Activated naive CD4-positive, alpha-beta T cell treated with anti-CD3 and anti-CD28 coated beads, Interleukin-2, amount 50 U/mL, for 16 hours (primary cell): ENCODE data around the gene LONP1.
"Not testable (repeated sequence)": the region's sequence is repeated elsewhere in the genome, so short reads cannot be mapped to it uniquely, and the experiment has no call there.

Experiments used
- DNase-seq: peaks from one replicate; pipeline ENCODE4 v3.0.0-alpha.2; 2020

The LONP1 gene

GRCh38 chr19:5711713-5712161 lies 8.2 kb downstream of the LONP1 start:
- no peak for DNase-seq

DNA sequence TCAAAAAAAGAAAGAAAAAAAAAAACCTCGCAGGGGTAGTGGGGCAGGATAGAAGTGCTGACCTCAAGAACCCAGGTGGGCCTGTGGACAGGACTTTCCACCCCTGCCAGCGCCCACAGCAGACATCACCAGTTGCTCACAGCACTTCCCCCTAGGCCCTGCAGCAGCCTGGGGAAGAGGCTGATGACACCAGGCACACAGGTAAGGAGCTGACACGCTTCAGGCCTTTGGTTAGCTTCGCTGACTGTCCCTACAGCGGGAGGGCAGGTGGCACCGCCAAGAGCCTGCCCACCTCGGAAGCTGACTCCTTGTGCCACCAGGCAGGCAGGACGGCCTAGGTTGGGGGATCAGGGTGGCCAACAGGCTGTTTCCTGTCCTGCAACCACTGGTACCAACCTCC lies 8.9 kb downstream of the LONP1 start:
- no peak for DNase-seq

- DNase-seq = no peak
These were observed 12.1 kb downstream of the LONP1 start for GRCh38 chr19:5707576-5708575.

GRCh38 chr19:5706876-5707573 lies 12.9 kb downstream of the LONP1 start:
- DNase-seq = no peak

GRCh38 chr19:5705552-5705951 lies 14.4 kb downstream of the LONP1 start:
- no peak for DNase-seq

DNA sequence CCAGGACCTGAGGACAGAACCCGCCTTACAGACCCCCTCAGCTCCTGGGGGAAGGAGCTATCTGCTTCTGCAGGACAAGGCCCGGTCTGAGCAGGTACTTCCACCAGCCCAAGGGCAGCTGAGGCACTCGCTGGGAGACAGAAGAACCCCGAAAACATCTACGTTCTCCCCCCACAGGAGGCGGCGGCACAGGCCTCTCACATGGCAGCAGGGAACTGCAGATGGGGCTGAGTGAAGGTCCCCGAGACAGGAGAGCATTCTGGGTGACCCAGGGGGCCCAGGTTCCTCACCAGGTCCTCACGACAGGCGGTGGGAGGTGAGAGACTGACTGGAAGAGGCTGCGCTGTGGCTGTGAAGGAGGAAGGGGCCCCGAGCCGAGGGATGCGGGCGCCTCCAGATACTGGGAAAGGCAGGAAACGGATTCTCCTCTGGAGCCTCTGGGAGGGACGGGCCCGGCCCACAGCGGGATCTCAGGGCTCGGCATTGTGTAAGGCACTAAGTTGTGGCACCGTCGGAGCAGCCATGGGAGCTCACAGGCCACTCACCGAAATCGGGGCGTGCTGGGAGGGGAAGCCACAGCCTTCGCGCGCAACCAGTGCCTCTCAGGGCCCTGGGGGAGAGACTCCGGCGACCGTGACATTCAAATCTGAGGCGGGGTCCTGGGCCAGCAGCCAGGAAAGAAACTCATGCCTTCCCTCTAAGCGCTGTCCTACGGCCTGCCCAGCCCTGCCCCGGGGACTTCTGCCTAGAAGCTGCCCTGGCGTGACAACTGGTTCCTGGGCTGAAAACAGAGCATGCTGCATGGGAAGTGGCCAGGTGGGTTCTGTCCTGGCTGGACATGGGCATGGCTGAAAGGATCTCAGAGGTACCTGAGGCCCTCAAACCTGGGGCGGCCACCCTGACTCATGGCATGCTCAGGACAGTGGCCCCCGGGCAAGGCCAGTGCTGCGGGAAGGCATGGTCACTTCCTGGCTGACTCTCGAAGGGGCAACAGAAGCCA lies 15.8 kb downstream of the LONP1 start:
- DNase-seq = no peak

DNA sequence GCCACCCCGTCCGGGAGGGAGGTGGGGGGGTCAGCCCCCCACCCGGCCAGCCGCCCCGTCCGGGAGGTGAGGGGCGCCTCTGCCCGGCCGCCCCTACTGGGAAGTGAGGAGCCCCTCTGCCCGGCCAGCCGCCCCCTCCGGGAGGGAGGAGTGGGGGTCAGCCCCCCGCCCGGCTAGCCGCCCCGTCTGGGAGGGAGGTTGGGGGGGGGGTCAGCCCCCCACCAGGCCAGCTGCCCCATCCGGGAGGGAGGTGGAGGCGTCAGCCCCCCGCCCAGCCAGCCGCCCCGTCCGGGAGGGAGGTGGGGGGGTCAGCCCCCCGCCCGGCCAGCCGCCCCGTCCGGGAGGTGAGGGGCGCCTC lies 17.9 kb downstream of the LONP1 start:
- not testable (repeated sequence) for DNase-seq

GRCh38 chr19:5700455-5701092 lies 19.4 kb downstream of the LONP1 start:
- DNase-seq = no peak

DNA sequence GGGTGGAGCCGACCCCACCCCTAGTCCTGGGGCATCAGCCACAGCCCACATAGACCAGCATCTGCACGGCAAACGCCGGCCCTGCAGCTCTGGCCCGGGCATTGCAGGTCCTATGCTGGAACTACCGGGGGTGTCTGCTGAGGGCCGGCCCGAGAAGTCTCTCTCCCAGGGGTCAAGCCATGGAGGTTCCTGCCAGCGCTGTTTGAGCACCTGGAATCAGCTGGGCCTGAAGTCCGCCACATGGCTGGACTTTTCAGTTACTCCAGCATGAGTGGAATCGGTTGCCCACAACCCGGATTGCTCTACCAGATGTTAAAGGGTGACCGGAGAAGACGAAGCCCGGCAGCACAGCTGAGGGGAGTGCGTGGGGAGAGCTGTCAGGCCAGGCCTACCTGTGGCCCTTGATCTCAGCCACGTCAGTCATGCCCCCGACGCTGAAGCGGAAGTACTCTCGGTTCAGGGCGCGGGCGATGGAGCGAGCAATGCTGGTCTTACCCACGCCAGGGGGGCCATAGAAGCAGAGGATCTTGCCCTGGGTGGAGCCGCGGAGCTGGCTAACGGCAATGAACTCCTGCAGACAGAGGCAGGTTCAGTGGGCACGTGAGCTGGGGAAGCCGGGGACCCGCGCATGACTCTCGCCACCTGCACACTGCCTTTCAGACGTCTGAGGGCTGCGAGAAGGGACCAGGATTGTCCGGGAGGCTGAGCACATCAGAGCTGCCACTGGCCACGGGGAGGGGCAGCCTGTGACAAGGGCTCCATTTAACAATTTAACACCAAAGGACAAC lies 21.1 kb downstream of the LONP1 start:
- DNase-seq = no peak

DNA sequence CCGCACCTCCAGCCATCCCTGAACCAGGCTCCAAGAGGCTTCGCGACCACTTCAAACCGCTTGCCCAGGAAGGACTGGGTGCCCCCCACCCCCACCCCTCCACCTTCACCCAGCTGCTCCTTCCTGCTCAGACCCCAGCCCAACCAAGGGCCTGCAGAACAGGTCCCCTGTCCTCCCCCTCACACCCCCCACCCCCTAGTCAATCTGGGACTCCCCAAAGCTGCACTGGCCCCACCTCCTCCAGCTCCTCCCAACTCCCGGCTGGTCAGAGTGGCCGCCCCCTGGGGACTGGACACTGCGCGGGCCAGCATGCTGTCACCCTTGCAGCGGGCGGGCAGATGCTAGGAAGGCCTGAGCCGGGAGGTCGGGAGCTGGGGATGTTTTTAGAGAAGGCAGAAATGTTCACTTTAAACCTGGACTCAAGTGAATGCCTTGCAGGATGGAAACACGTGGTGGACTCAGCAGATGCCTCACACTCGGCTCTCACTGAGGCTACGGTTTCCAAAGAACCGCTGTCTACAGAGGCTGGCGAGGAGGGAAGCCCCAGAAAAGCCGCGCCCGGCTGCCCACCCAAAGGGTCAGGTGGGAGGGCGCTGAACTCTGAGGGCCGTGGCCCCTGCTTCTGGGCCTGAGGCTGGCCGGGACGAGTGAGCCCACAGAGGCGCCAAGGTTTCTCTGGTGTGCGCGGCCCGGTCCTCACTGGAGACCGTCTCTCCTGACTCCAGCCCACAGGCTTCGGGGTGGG lies 21.9 kb downstream of the LONP1 start:
- no peak for DNase-seq

GRCh38 chr19:5697022-5697889 lies 22.7 kb downstream of the LONP1 start:
- DNase-seq = no peak

DNA sequence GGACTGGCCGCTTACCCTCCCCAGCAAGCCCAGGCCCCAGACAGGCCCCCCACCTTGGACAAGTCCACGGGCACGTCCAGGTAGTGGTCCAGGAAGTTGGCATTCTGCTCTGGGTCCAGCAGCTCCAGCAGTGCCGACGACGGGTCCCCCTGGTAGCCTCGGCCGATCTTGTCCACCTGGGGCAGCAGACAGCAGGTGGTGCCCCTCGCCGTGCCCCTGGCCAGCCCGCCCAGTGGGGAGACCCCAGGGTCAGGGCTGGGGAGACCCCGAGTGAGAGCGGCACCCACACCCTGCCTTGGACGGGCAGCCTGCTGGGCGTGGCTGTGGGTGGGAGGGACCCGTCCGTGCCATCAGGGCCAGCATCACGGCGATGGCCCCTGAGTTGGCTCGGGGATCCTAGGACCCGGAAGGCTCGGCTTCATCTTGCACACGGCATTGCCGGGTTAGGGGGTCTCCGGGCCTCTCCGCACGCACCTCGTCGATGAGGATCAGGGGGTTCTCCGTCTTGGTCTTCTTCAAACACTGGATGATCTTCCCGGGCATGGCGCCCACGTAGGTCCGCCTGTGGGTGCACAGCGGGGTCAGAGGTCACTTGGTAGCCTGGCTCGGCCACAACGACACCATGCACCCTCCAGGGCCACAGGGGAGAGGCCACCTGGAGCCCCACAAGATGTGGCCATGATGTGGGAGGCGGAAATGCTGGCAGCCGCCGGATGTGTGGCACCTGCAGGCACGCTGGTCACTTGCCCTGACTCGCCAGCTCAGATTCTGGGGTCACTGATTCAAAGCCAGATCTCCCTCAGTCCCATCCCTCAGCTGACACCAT lies 23.5 kb downstream of the LONP1 start:
- DNase-seq = no peak

GRCh38 chr19:5695649-5696195 lies 24.2 kb downstream of the LONP1 start:
- no peak for DNase-seq

- no peak for DNase-seq
These were observed 24.8 kb downstream of the LONP1 start for GRCh38 chr19:5694956-5695648.

DNA sequence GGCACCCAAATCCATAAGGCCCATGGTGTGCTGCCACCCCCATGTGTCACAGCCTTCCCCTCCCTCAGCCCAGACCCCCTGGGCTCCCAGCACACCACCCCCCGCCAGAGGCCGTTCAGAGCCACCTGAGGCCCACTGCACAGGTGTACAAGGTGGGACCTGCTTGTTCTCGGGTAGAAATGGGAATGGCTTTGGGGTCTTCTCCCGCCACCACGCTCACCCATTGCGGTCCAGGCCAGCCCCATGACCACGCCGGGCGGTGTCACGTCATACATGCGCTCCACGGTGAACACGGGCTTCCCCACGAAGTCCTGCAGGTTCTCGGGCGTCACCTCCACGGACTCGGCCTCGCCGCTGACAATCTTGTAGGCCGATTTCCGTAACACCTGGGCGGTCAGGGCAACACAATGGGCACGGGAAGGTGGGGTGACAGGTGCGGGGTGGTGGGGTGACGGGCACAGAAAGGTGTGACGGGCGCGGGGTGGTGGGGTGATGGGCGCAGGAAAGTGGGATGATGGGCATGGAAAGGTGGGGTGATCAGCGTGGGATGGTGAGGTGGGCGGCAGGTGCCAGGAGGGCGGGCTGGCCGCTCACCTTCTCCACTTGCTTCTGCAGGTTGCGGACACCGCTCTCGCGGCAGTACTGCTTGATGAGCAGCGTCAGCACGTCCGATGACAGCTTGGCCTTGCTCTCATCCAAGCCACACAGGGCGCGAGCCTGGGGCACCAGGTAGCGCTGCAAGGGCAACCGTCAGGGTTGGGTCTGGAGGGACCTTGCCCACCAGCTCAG lies 25.6 kb downstream of the LONP1 start:
- DNase-seq = no peak

DNA sequence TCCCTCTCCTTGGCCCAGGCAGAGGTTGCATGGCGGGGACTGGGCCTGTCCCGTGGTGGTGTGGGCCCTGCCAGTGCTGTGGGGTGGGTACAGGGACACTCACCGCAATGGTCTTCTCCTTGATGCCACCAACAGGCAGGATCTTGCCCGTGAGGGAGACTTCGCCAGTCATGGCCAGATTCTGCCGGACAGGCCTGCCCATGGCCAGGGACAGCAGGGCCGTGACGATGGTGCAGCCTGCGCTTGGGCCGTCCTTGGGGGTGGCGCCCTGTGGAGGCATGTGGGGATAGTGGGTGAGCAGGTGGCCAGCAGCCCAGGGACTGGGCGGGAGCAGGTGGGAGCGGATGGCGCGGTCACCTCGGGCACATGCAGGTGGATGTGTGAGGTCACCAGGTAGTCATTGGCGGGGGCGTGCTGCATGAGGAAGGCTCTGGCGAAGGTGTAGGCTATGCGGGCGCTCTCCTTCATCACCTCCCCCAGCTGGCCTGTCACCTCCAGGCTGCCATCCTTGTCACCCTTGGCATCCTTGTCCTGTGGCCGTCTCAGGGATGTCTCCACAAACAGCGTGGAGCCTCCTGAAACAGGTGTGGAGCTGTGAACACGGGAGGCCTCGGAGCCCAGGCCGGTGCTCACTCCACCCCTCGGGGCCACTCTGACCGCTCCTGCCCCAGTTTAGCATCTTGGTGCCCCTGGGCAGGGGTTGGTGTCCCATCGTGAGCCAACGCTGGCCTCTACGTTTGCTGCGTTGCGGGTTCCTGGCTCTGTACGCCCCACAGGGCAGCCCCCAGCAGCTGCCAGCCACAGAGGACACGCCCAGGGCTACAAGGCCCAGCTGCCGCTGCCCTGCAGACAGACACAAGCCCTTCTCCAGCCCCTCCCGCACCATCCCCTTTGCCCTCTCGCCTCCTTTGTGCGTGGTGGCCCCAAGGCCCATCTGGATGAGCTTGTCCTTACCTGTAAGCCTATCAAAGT lies 26.5 kb downstream of the LONP1 start:
- peak; percentile 33 for DNase-seq
